ENCODE results near the gene APP.

Gene APP

GRCh38 chr21:26194811-26195251, 24.3 kb upstream of the APP start:
- H3K36me3 ChIP-seq (ENCODE audit: insufficient read depth, low read length) = no peaks in the 10 kb centered on the region
- no peaks in the 10 kb centered on the region for H4K20me1 ChIP-seq (ENCODE audit: insufficient read depth, low read length)
- H3F3A ChIP-seq (ENCODE audit: insufficient read depth, low read length) = no peaks in the 10 kb centered on the region
- no peak overlapping the region for H3K9ac ChIP-seq (ENCODE audit: low read length)
- H3K4me1 ChIP-seq (ENCODE audit: insufficient read depth, low read length, severe bottlenecking) = no peaks in the 10 kb centered on the region
- H3K27me3 ChIP-seq (ENCODE audit: insufficient read depth, low read length) = no peaks in the 10 kb centered on the region
- no peak overlapping the region for H3K4me2 ChIP-seq (ENCODE audit: low read length)
- H3K9me3 ChIP-seq (ENCODE audit: low read length) = no peaks in the 10 kb centered on the region
- no peak overlapping the region for H3K4me3 ChIP-seq (ENCODE audit: low read depth, low read length, poor library complexity, severe bottlenecking)
- H3K9me2 ChIP-seq (ENCODE audit: low read depth, low read length) = no peaks in the 10 kb centered on the region
- H3K27ac ChIP-seq (ENCODE audit: low read depth, low read length, poor library complexity, severe bottlenecking) = no peak overlapping the region
- TF ChIP-seq EZH2 (IDR thresholded peaks at IDR 0.05; ENCODE audit: borderline replicate concordance, low read length) = no peak
- H2AFZ ChIP-seq (ENCODE audit: low read length) = no peak overlapping the region
- no peaks in the 10 kb centered on the region for H3K79me2 ChIP-seq (ENCODE audit: insufficient read depth, low read length)

GRCh38 chr21:26194326-26194725, 23.8 kb upstream of the APP start:
- H3K36me3 ChIP-seq (ENCODE audit: insufficient read depth, low read length) = no peaks in the 10 kb centered on the region
- no peak overlapping the region for H2AFZ ChIP-seq (ENCODE audit: low read length)
- no peaks in the 10 kb centered on the region for H3K4me1 ChIP-seq (ENCODE audit: insufficient read depth, low read length, severe bottlenecking)
- H4K20me1 ChIP-seq (ENCODE audit: insufficient read depth, low read length) = no peaks in the 10 kb centered on the region
- H3K9me2 ChIP-seq (ENCODE audit: low read depth, low read length) = no peaks in the 10 kb centered on the region
- no peak overlapping the region for H3K4me3 ChIP-seq (ENCODE audit: low read depth, low read length, poor library complexity, severe bottlenecking)
- no peaks in the 10 kb centered on the region for H3F3A ChIP-seq (ENCODE audit: insufficient read depth, low read length)
- H3K27me3 ChIP-seq (ENCODE audit: insufficient read depth, low read length) = no peaks in the 10 kb centered on the region
- H3K79me2 ChIP-seq (ENCODE audit: insufficient read depth, low read length) = no peaks in the 10 kb centered on the region
- no peak overlapping the region for H3K27ac ChIP-seq (ENCODE audit: low read depth, low read length, poor library complexity, severe bottlenecking)
- no peaks in the 10 kb centered on the region for H3K9me3 ChIP-seq (ENCODE audit: low read length)
- no peak overlapping the region for H3K9ac ChIP-seq (ENCODE audit: low read length)
- H3K4me2 ChIP-seq (ENCODE audit: low read length) = no peak overlapping the region
- TF ChIP-seq CTCF (IDR thresholded peaks at IDR 0.05; ENCODE audit: low read length) (no peak), EZH2 (IDR thresholded peaks at IDR 0.05; ENCODE audit: borderline replicate concordance, low read length) (no peak)

- TF ChIP-seq EZH2 (IDR thresholded peaks at IDR 0.05; ENCODE audit: borderline replicate concordance, low read length) = no peak
- no peak for TF ChIP-seq CTCF (IDR thresholded peaks at IDR 0.05; ENCODE audit: low read length)
- Histone ChIP-seq H3K27me3 (ENCODE audit: insufficient read depth, low read length) (no peaks in the 10 kb centered on the region), H3K4me3 (ENCODE audit: low read depth, low read length, poor library complexity, severe bottlenecking) (no peak overlapping the region), H2AFZ (ENCODE audit: low read length) (no peak overlapping the region), H3K4me2 (ENCODE audit: low read length) (no peak overlapping the region), H3K79me2 (ENCODE audit: insufficient read depth, low read length) (no peaks in the 10 kb centered on the region), H3K4me1 (ENCODE audit: insufficient read depth, low read length, severe bottlenecking) (no peaks in the 10 kb centered on the region), H3K9me3 (ENCODE audit: low read length) (no peaks in the 10 kb centered on the region), H3K9me2 (ENCODE audit: low read depth, low read length) (no peaks in the 10 kb centered on the region), H3F3A (ENCODE audit: insufficient read depth, low read length) (no peaks in the 10 kb centered on the region), H3K9ac (ENCODE audit: low read length) (no peak overlapping the region), H3K27ac (ENCODE audit: low read depth, low read length, poor library complexity, severe bottlenecking) (no peak overlapping the region), H3K36me3 (ENCODE audit: insufficient read depth, low read length) (no peaks in the 10 kb centered on the region), H4K20me1 (ENCODE audit: insufficient read depth, low read length) (no peaks in the 10 kb centered on the region)
Measured at GRCh38 chr21:26191609-26192008, 21.0 kb upstream of the APP start.

GRCh38 chr21:26188422-26188821, 17.9 kb upstream of the APP start:
- Histone ChIP-seq H3K4me3 (ENCODE audit: low read depth, low read length, poor library complexity, severe bottlenecking) (no peak overlapping the region), H4K20me1 (ENCODE audit: insufficient read depth, low read length) (no peaks in the 10 kb centered on the region), H3K9ac (ENCODE audit: low read length) (no peak overlapping the region), H3K4me1 (ENCODE audit: insufficient read depth, low read length, severe bottlenecking) (no peaks in the 10 kb centered on the region), H3K9me3 (ENCODE audit: low read length) (no peaks in the 10 kb centered on the region), H3K79me2 (ENCODE audit: insufficient read depth, low read length) (no peaks in the 10 kb centered on the region), H3K27me3 (ENCODE audit: insufficient read depth, low read length) (no peaks in the 10 kb centered on the region), H3F3A (ENCODE audit: insufficient read depth, low read length) (no peaks in the 10 kb centered on the region), H2AFZ (ENCODE audit: low read length) (no peak overlapping the region), H3K27ac (ENCODE audit: low read depth, low read length, poor library complexity, severe bottlenecking) (no peak overlapping the region), H3K9me2 (ENCODE audit: low read depth, low read length) (no peaks in the 10 kb centered on the region), H3K4me2 (ENCODE audit: low read length) (no peak overlapping the region), H3K36me3 (ENCODE audit: insufficient read depth, low read length) (no peaks in the 10 kb centered on the region)
- TF ChIP-seq CTCF (IDR thresholded peaks at IDR 0.05; ENCODE audit: low read length) (no peak), EZH2 (IDR thresholded peaks at IDR 0.05; ENCODE audit: borderline replicate concordance, low read length) (no peak)
